ENCODE measurements around the gene IGFBP5. TPM values are rescaled to one million over a fixed set of nuclear protein-coding genes. Genes with fewer than 3 reads are reported as not detected.

The IGFBP5 gene
- total and polyA plus RNA-seq, 2 of the 8 experiments (the other 6 are each of a cell fraction or from before 2014, with no cell fraction given) = 2.2 to 2.5 TPM

GRCh38 chr2:216741223-216741593, 45.9 kb upstream of the IGFBP5 start:
- Histone ChIP-seq H3K27me3 (replicated peaks in 1 of 4; ENCODE audit: control insufficient read depth in 3 of 4, extremely low read depth in 1 of 4, insufficient read depth in 3 of 4, low read length in 3 of 4) (no peaks in the 10 kb centered on the region), H3K14ac (ENCODE audit: insufficient read length) (no peak overlapping the region), H3K27ac (ENCODE audit: low read depth, low read length) (no peak overlapping the region), H3K23me2 (ENCODE audit: low read depth, low read length) (no peaks in the 10 kb centered on the region), H3K79me2 (ENCODE audit: control insufficient read depth in 1 of 2, insufficient read depth in 2 of 2, low read length in 2 of 2) (no peaks in the 10 kb centered on the region), H2BK20ac (ENCODE audit: low read length) (no peak overlapping the region), H2AK5ac (ENCODE audit: low read depth, low read length) (no peak overlapping the region), H3K18ac (ENCODE audit: extremely low read depth, low read length) (no peak overlapping the region), H3K56ac (replicated peaks; ENCODE audit: insufficient read length, low read depth, low read length) (no peak overlapping the region), H2BK15ac (ENCODE audit: low read length) (no peak overlapping the region), H3K4me3 (ENCODE audit: extremely low read depth in 1 of 4, insufficient read depth in 2 of 4, low read depth in 3 of 4, low read length in 4 of 4) (no peak overlapping the region), H4K8ac (ENCODE audit: extremely low read depth, insufficient read depth, low read length) (no peak overlapping the region), H4K5ac (ENCODE audit: insufficient read length, low read depth, low read length) (no peak overlapping the region), H3K9me3 (ENCODE audit: insufficient read depth in 2 of 2, low read depth in 1 of 2, low read length in 1 of 2) (no peaks in the 10 kb centered on the region; a peak in 1 of 4 replicates), H3K4me1 (replicated peaks in 1 of 4; ENCODE audit: control insufficient read depth in 3 of 4, insufficient read depth in 4 of 4, low read length in 3 of 4) (peaks cover 0 to 10% (median 1%) of the 10 kb centered on the region in 4 experiments; a peak in 3 of 7 replicates), H2AFZ (ENCODE audit: low read length) (no peak overlapping the region), H3K4me2 (ENCODE audit: insufficient read depth in 1 of 2, low read depth in 2 of 2, low read length in 2 of 2) (no peak overlapping the region), H2BK120ac (replicated peaks; ENCODE audit: low read depth, low read length) (no peak overlapping the region), H3K4ac (replicated peaks; ENCODE audit: insufficient read length, low read depth, low read length) (no peak overlapping the region), H2BK5ac (ENCODE audit: low read depth, low read length) (no peak overlapping the region), H3K9ac (replicated peaks in 1 of 4; ENCODE audit: extremely low read depth in 1 of 4, low read depth in 3 of 4, low read length in 3 of 4) (no peak overlapping the region), H3K79me1 (ENCODE audit: low read depth, low read length) (no peaks in the 10 kb centered on the region), H2BK12ac (ENCODE audit: low read depth, low read length) (no peak overlapping the region), H4K91ac (replicated peaks; ENCODE audit: insufficient read length, low read length) (no peak overlapping the region), H4K20me1 (replicated peaks in 1 of 2; ENCODE audit: control insufficient read depth in 1 of 2, insufficient read depth in 2 of 2, low read length in 2 of 2) (no peaks in the 10 kb centered on the region), H3K36me3 (ENCODE audit: control insufficient read depth in 2 of 4, insufficient read depth in 4 of 4, low read length in 3 of 4) (no peaks in the 10 kb centered on the region), H3K23ac (ENCODE audit: insufficient read length) (no peak overlapping the region)
- WGBS, 2 experiments (ENCODE audit: extremely low coverage in 1 of 2, insufficient coverage in 1 of 2, insufficient read length in 1 of 2, insufficient replicate concordance in 2 of 2, low coverage in 1 of 2, low lambda C conversion rate in 2 of 2, missing lambda C conversion rate in 1 of 2) = 85% methylated on average over 2 of the region's 2 CpGs; no CpG with 5 or more reads in 1 of the 2 experiments
- ChIA-PET POLR2A (ENCODE audit: partially characterized antibody) (no interaction called here), CTCF (ENCODE audit: partially characterized antibody) (interaction anchor here (0.9 to 8.6 kb wide), 4 partner anchors 15 to 1044 kb away, joined by 4 to 54 read pairs (median 8); no protein-coding TSS in a partner anchor)
- TF ChIP-seq JUND (IDR thresholded peaks at IDR 0.05; ENCODE audit: low read length) = no peak
- no peak for DNase-seq (ENCODE audit: low read depth in 1 of 2, low spot score in 2 of 2)
- FAIRE-seq = no peak

Measured in H1 (cell line).